ENCODE measurements around the gene CDK3. TPM values are rescaled to one million over a fixed set of nuclear protein-coding genes. Genes with fewer than 3 reads are reported as not detected.

The CDK3 gene
- total and polyA plus RNA-seq, 9 of the 15 experiments (the other 6 are each of a cell fraction or from before 2014, with no cell fraction given), result 0.55 to 8.2 (median 4.7) TPM

- H3K27ac ChIP-seq (ENCODE audit: extremely low read depth, low read depth, low read length), result no peak overlapping the region
- peak overlapping the region in 1 of 2 experiments; percentile 70; a peak in 2 of 4 replicates for H3K9ac ChIP-seq (ENCODE audit: insufficient read depth in 1 of 2, low read depth in 2 of 2, low read length in 2 of 2)
- peaks cover 2 to 19% of the 10 kb centered on the region in 2 experiments; a peak in 4 of 5 replicates for H3K4me1 ChIP-seq (replicated peaks in 1 of 2; ENCODE audit: control insufficient read depth in 2 of 2, insufficient read depth in 2 of 2, low read length in 2 of 2)
- H3K79me2 ChIP-seq (ENCODE audit: control insufficient read depth, insufficient read depth, low read length), result no peaks in the 10 kb centered on the region
- in situ Hi-C loops (cut with MboI) (no loop called here), intact Hi-C loops (cut with micrococcal nuclease) (no loop called here)
- peaks cover 14% of the 10 kb centered on the region; the same call in 1 of the 3 replicates for H3K36me3 ChIP-seq (ENCODE audit: control insufficient read depth, insufficient read depth, low read length)
- no peaks in the 10 kb centered on the region for H4K20me1 ChIP-seq (replicated peaks; ENCODE audit: control insufficient read depth, insufficient read depth, low read length)
- no peaks in the 10 kb centered on the region for H3K9me3 ChIP-seq (replicated peaks; ENCODE audit: control insufficient read depth, insufficient read depth, low read depth, low read length)
- DNase-seq (ENCODE audit: extremely low read depth in 1 of 4, low spot score in 3 of 4) (no peak), FAIRE-seq (no peak), ATAC-seq (no peak)
- ChIA-PET CTCF (ENCODE audit: low intra/inter-chr PET ratio) (no interaction called here), POLR2A (interaction anchor here (0.7 to 1.3 kb wide), 4 partner anchors 12 to 349 kb away, joined by 3 read pairs; no protein-coding TSS in a partner anchor)
- H3K9me1 ChIP-seq (ENCODE audit: control insufficient read depth, insufficient read depth, low read length), result no peaks in the 10 kb centered on the region
- BruUV-seq (replicated peaks), result no TSS peak
- WGBS (ENCODE audit: insufficient coverage, low coverage, missing lambda C conversion rate), result 77% methylated on average over 8 of the region's 9 CpGs
- no peak overlapping the region for H3K4me3 ChIP-seq
- H2AFZ ChIP-seq (ENCODE audit: low read depth, low read length), result no peak overlapping the region
- no peak for TF ChIP-seq MEF2A (IDR thresholded peaks at IDR 0.05; ENCODE audit: control insufficient read depth, low read depth, low read length)
- TF ChIP-seq MAFK (IDR thresholded peaks at IDR 0.05; ENCODE audit: low read length), result no peak
- TF ChIP-seq ESRRB (CRISPR knock-in tag; IDR thresholded peaks at IDR 0.05; ENCODE audit: borderline replicate concordance), result no peak
- no peak for TF ChIP-seq GATA2 (CRISPR knock-in tag; IDR thresholded peaks at IDR 0.05)
- no peak for TF ChIP-seq ZNF695 (CRISPR knock-in tag; IDR thresholded peaks at IDR 0.05)
- TF ChIP-seq PCBP1 (IDR thresholded peaks at IDR 0.05; ENCODE audit: low read depth, low read length, poor library complexity, severe bottlenecking), result no peak
- TF ChIP-seq KLF10 (CRISPR knock-in tag; IDR thresholded peaks at IDR 0.05), result no peak
- no peak for TF ChIP-seq ZFX (CRISPR knock-in tag; IDR thresholded peaks at IDR 0.05)
- TF ChIP-seq ZNF655 (CRISPR knock-in tag; IDR thresholded peaks at IDR 0.05), result no peak
- no peak for TF ChIP-seq SMARCE1 (IDR thresholded peaks at IDR 0.05)
- TF ChIP-seq ERF (CRISPR knock-in tag; IDR thresholded peaks at IDR 0.05), result no peak
- no peak for TF ChIP-seq SP1 (CRISPR knock-in tag; IDR thresholded peaks at IDR 0.05)
- no peak for TF ChIP-seq CHD1 (IDR thresholded peaks at IDR 0.05; ENCODE audit: low read length)
- no peak overlapping the region for H3K4me2 ChIP-seq (ENCODE audit: insufficient read depth, low read length)
- H3K27me3 ChIP-seq (ENCODE audit: control insufficient read depth in 2 of 2, insufficient read depth in 2 of 2, low read length in 2 of 2), result no peaks in the 10 kb centered on the region
These were observed 2.3 kb upstream of the CDK3 start for GRCh38 chr17:75998327-75998795.

Measured in K562 (cell line).